OCI-LY3 (cell line): ENCODE data around the gene RBM12.

Experiments used
- EZH2phosphoT487 ChIP-seq: fragments of 200-600 bp; shearing (Covaris generic); IDR thresholded peaks from 2 replicates; pipeline ENCODE4 v1.6.1; 2018; ENCODE audit warnings: antibody characterized with exemption, mixed run types, low read depth
- TF ChIP-seq, protein P1 (sequence below): fragments of 200-600, 300-600 bp; sonication (generic); IDR thresholded peaks from 2 replicates; pipeline ENCODE4 v1.5.1; 2014; ENCODE audit warnings: antibody characterized with exemption, low read length, low read depth

DNA sequence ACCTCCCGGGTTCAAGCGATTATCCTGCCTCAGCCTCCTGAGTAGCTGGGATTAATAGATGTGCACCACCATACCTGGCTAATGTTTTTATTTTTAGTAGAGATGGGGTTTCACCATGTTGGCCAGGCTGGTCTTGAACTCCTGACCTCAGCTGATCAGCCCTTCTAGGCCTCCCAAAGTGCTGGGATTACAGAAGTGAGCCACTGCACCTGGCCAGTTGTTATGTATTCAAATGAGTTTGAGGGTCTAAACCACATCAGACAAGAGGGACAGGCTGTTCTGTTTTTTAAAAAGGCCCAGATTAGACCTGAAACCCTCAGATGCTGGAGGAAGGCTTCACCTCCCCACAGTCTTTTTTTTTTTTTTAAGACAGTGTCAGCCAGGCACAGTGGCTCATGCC lies 53.2 kb downstream of the RBM12 start:
- TF ChIP-seq, protein P1, sequence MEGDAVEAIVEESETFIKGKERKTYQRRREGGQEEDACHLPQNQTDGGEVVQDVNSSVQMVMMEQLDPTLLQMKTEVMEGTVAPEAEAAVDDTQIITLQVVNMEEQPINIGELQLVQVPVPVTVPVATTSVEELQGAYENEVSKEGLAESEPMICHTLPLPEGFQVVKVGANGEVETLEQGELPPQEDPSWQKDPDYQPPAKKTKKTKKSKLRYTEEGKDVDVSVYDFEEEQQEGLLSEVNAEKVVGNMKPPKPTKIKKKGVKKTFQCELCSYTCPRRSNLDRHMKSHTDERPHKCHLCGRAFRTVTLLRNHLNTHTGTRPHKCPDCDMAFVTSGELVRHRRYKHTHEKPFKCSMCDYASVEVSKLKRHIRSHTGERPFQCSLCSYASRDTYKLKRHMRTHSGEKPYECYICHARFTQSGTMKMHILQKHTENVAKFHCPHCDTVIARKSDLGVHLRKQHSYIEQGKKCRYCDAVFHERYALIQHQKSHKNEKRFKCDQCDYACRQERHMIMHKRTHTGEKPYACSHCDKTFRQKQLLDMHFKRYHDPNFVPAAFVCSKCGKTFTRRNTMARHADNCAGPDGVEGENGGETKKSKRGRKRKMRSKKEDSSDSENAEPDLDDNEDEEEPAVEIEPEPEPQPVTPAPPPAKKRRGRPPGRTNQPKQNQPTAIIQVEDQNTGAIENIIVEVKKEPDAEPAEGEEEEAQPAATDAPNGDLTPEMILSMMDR: no peak
- TF ChIP-seq EZH2phosphoT487: no peak
